ENCODE data around the gene NYAP2. TPM values are rescaled to one million over a fixed set of nuclear protein-coding genes. Genes with fewer than 3 reads are reported as not detected.

The NYAP2 gene
- total RNA-seq, 2 experiments from 2014 or later: not detected

DNA sequence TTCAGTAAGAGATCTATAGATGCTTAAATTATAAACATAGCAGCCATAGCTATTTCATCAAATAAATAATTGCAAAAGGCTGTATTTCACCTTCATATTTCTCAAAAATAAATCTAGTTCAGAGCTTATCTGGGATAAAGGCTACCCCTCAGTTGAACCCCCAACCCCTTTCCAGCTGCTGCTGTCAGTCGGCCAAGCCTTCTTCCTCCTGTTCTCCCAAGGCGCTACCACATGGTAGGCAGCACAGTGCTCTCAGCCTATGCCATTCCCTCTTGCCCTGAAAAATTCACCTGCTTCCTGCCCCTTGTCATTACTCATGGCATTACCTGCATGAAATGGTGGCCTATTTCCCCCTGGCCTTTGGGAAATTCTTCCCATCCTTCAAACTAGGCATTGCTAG, 136.5 kb downstream of the NYAP2 start:
- no peak overlapping the region for H3K4me3 Mint-ChIP-seq
- H3K9me3 Mint-ChIP-seq: no peaks in the 10 kb centered on the region
- intact Hi-C loops (cut with micrococcal nuclease): no loop called here
- H3K27me3 Mint-ChIP-seq: no peaks in the 10 kb centered on the region
- no peaks in the 10 kb centered on the region for H3K36me3 Mint-ChIP-seq
- ChIA-PET CTCF (no interaction called here), POLR2A (no interaction called here)
- no peak overlapping the region for H3K27ac Mint-ChIP-seq
- no peaks in the 10 kb centered on the region for H3K4me1 Mint-ChIP-seq (ENCODE audit: low read depth)
- no peak for DNase-seq

DNA sequence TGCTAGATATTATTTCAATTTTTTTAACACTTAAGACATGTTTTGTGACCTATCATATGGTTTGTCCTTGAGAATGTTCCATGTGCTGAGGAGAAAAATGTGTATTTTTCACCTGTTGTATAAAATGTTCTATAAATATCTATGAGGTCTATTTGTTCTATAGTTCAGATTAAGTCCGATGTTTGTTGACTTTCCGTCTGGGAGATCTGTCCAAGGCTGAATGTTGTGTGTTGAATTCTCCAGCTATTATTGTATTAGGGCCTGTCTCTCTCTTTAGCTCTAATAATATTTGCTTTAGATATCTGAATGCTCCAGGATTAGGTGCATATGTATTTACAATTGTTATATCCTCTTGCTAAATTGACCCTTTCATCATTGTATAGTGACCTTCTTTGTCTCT, 144.1 kb downstream of the NYAP2 start:
- H3K27me3 Mint-ChIP-seq: peaks cover 4% of the 10 kb centered on the region
- H3K4me3 Mint-ChIP-seq: no peak overlapping the region
- no peak for DNase-seq
- CTCF ChIA-PET: no interaction called here
- POLR2A ChIA-PET: no interaction called here
- no peak overlapping the region for H3K27ac Mint-ChIP-seq
- H3K36me3 Mint-ChIP-seq: no peaks in the 10 kb centered on the region
- intact Hi-C loops (cut with micrococcal nuclease): no loop called here
- H3K9me3 Mint-ChIP-seq: no peaks in the 10 kb centered on the region
- H3K4me1 Mint-ChIP-seq (ENCODE audit: low read depth): no peaks in the 10 kb centered on the region

DNA sequence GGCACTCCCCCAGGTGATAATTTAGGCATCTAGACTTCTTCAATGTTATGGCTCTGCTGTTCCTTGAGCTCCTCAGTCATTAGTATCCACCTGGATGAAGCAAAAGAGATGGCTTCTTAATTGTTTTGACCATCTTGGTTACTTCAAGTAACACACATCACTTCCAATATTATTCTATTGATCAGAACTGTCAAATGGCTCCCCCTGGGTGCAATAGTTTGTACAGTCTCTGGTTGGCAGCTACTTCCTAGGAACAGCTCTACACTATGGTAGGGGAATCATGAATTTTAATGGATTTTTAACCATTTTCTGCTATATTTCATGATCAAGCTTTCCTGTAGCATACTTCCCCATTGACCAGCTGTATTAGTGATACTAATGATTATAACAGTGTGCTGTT, 157.0 kb downstream of the NYAP2 start:
- no peaks in the 10 kb centered on the region for H3K9me3 Mint-ChIP-seq
- no peaks in the 10 kb centered on the region for H3K36me3 Mint-ChIP-seq
- no peaks in the 10 kb centered on the region for H3K4me1 Mint-ChIP-seq (ENCODE audit: low read depth)
- ChIA-PET CTCF (interaction anchor here (0.8 kb wide), 1 partner anchor 10 kb away, joined by 3 read pairs; no protein-coding TSS in a partner anchor), POLR2A (no interaction called here)
- DNase-seq: no peak
- H3K27me3 Mint-ChIP-seq: peaks cover 10% of the 10 kb centered on the region
- H3K27ac Mint-ChIP-seq: no peak overlapping the region
- intact Hi-C loops (cut with micrococcal nuclease): no loop called here
- no peak overlapping the region for H3K4me3 Mint-ChIP-seq

DNA sequence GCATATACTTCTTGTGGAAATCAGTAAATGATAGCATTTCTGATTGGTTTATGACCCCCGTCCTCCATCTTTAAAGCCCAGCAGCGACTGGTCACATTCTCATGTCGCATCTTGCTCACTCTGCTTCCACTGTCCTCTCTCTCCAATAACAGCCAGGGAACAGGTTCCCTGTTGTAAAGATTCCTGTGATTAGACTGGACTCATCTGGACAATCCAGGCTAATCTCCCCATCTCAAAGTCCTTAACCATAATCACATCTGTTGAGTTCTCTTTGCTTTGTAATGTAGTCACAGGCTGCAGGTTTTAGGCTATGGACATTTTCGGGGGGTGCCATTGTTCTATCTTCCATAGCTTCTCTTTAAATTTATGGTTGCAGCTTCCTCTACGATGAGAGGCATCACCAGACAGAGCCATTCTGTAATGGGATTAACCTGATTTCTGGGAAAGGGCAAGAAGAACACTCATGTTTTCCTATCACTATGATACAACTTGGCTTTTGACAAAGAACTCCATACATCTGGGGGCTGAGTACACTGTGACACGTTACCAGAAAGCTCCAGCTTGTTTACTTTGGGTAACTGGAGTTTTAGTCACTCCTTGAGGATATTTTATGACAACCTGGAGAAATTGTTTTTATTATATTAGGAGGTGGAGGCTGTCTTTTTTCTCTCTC, 159.0 kb downstream of the NYAP2 start:
- POLR2A ChIA-PET: no interaction called here
- intact Hi-C loops (cut with micrococcal nuclease): no loop called here
- no peak for DNase-seq
- Mint-ChIP-seq H3K27ac (no peak overlapping the region), H3K4me1 (ENCODE audit: low read depth) (no peaks in the 10 kb centered on the region), H3K4me3 (no peak overlapping the region), H3K36me3 (no peaks in the 10 kb centered on the region), H3K9me3 (no peaks in the 10 kb centered on the region), H3K27me3 (peaks cover 14% of the 10 kb centered on the region)
- CTCF ChIA-PET: no interaction called here

DNA sequence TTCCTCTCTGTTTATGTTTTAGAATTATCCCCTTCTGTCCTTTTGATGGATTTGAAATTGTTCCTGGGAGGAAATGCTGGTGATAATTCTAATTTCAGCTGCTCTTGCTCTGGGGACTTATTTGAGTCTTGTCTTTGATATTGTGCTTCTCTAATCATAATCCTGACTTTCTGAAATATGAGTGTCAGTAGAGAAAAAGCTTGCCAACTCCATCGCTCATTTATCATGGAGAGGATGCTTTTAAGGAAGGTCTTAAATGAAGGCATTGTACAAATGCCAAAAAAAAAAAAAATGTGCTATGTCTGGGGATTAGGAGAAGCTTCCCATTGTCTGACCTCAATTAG, 159.5 kb downstream of the NYAP2 start:
- intact Hi-C loops (cut with micrococcal nuclease): no loop called here
- H3K4me3 Mint-ChIP-seq: no peak overlapping the region
- H3K27me3 Mint-ChIP-seq: peaks cover 14% of the 10 kb centered on the region
- ChIA-PET POLR2A (no interaction called here), CTCF (no interaction called here)
- H3K9me3 Mint-ChIP-seq: no peaks in the 10 kb centered on the region
- no peak overlapping the region for H3K27ac Mint-ChIP-seq
- no peaks in the 10 kb centered on the region for H3K36me3 Mint-ChIP-seq
- no peaks in the 10 kb centered on the region for H3K4me1 Mint-ChIP-seq (ENCODE audit: low read depth)
- no peak for DNase-seq

DNA sequence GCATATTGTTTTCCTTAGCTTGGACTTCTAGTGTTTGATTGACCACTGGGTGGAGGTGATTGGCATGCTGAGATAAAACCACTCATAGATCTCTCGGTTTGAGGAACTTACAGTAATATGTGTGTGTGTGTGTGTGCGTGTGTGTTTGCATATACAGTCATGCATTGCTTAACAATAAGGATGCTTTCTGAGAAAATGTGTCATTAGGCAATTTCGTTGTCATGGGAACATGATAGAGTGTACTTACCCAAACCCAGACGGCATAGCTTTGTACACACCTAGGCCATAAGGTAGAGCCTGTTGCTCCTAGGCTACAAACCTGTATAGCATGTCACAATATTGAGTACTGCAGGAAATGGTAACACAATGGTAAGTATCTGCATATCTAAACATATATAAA, 167.3 kb downstream of the NYAP2 start:
- no peaks in the 10 kb centered on the region for H3K4me1 Mint-ChIP-seq (ENCODE audit: low read depth)
- intact Hi-C loops (cut with micrococcal nuclease): no loop called here
- H3K36me3 Mint-ChIP-seq: no peaks in the 10 kb centered on the region
- POLR2A ChIA-PET: no interaction called here
- H3K27me3 Mint-ChIP-seq: peaks cover 4% of the 10 kb centered on the region
- no peak overlapping the region for H3K4me3 Mint-ChIP-seq
- peaks cover 2% of the 10 kb centered on the region for H3K9me3 Mint-ChIP-seq
- DNase-seq: no peak
- CTCF ChIA-PET: interaction anchor here (0.5 kb wide), 1 partner anchor 98 kb away, joined by 3 read pairs; no protein-coding TSS in a partner anchor
- H3K27ac Mint-ChIP-seq: no peak overlapping the region

DNA sequence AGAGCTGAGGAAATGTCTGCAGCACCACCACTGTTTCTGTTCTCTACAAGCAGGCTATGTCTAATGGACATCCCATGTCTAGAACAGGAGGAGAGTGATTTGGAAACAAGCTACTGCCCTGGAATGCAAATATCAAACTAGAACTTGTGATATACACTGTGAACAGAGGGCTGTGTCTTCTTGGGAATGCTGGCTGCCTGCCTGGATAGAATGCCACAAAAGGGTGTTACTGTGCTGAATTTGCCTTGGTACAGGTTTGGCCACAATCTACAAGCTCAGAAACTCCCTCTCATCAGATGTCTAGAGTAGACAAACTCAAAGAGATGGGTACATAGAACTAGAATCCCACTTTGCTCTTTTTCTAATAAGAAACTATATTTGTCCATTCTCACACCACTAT, 170.5 kb downstream of the NYAP2 start:
- H3K4me3 Mint-ChIP-seq: no peak overlapping the region

DNA sequence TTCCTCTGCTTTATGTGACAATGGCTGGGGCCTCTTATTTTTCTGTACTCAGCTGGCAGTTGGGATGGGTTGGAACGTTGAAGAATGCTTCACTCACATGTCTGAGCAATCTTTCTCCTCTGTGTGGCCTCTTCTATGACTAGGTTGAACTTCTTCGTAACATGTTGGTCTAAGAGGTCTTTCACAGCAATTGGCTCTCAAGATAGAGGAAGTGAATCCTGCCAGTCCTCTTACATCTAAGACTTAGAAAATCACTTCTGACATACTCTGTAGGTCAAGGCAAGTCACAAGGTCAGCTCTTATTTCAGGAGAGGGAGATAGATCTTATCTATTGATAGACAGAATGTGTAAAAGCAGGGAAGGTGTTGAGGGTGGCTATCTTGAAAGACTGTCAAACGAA, 174.1 kb downstream of the NYAP2 start:
- H3K27ac Mint-ChIP-seq: no peak overlapping the region
- no peaks in the 10 kb centered on the region for H3K4me1 Mint-ChIP-seq (ENCODE audit: low read depth)
- CTCF ChIA-PET: no interaction called here
- peaks cover 9% of the 10 kb centered on the region for H3K27me3 Mint-ChIP-seq
- no peak for DNase-seq
- intact Hi-C loops (cut with micrococcal nuclease): no loop called here
- H3K4me3 Mint-ChIP-seq: no peak overlapping the region
- H3K9me3 Mint-ChIP-seq: peaks cover 4% of the 10 kb centered on the region
- POLR2A ChIA-PET: no interaction called here
- H3K36me3 Mint-ChIP-seq: no peaks in the 10 kb centered on the region

More for the DNA sequence above, 170.5 kb downstream of the NYAP2 start:
- H3K9me3 Mint-ChIP-seq: peaks cover 4% of the 10 kb centered on the region
- intact Hi-C loops (cut with micrococcal nuclease): no loop called here
- no peaks in the 10 kb centered on the region for H3K4me1 Mint-ChIP-seq (ENCODE audit: low read depth)
- CTCF ChIA-PET: no interaction called here
- no peaks in the 10 kb centered on the region for H3K36me3 Mint-ChIP-seq
- H3K27ac Mint-ChIP-seq: no peak overlapping the region
- POLR2A ChIA-PET: no interaction called here
- DNase-seq: no peak
- peaks cover 5% of the 10 kb centered on the region for H3K27me3 Mint-ChIP-seq

DNA sequence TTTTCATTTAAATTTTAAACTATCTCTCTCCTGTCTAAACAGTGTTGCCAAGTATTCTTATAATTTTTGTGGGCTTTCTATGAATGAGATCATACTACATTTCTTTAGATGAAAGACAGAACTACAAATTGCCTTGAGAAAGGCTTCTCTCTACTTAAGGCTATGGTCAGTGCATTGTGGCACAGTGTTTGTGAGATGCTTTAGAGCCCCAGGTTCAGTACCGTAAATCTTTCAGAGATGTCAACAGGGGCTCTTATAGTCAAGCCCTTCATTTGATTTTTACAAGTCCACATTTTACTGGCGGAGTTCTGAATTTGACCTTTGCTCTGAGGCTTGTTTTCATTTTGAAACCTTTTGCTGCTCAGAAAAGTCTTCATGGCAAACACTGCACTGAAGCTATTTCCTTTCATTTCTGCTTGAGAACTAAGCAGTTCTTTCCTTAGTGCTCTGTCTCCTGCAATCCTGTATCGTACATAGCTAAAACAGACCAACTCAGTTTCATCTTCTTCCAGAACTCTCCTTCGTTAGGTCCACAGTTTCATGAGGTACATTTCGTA, 175.2 kb downstream of the NYAP2 start:
- Mint-ChIP-seq H3K27ac (no peak overlapping the region), H3K4me3 (no peak overlapping the region), H3K36me3 (no peaks in the 10 kb centered on the region), H3K4me1 (ENCODE audit: low read depth) (no peaks in the 10 kb centered on the region), H3K27me3 (peaks cover 11% of the 10 kb centered on the region), H3K9me3 (peaks cover 4% of the 10 kb centered on the region)
- CTCF ChIA-PET: no interaction called here
- POLR2A ChIA-PET: no interaction called here
- DNase-seq: no peak
- intact Hi-C loops (cut with micrococcal nuclease): no loop called here

DNA sequence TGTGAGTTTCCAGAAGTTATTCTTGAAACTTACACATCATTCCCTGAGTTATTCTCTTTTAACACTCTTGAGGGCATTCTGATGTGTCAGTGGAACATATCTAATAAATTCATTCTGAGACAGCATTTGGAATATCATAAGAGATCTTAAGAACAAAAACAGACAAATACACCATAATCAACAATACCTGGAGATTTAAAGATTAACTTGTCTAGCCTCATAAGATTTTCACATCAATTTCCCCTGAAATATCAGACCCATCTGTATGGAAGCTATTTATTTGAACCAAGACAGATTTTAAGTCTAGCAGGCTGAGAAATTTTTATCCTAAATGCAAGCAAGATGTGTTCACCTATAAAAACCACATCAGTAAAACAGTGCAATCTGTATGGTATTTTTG, 181.6 kb downstream of the NYAP2 start:
- CTCF ChIA-PET: no interaction called here
- H3K9me3 Mint-ChIP-seq: no peaks in the 10 kb centered on the region
- H3K4me3 Mint-ChIP-seq: no peak overlapping the region
- H3K36me3 Mint-ChIP-seq: no peaks in the 10 kb centered on the region
- no peaks in the 10 kb centered on the region for H3K4me1 Mint-ChIP-seq (ENCODE audit: low read depth)
- no peak overlapping the region for H3K27ac Mint-ChIP-seq
- peaks cover 6% of the 10 kb centered on the region for H3K27me3 Mint-ChIP-seq
- no peak for DNase-seq
- intact Hi-C loops (cut with micrococcal nuclease): no loop called here
- POLR2A ChIA-PET: no interaction called here

DNA sequence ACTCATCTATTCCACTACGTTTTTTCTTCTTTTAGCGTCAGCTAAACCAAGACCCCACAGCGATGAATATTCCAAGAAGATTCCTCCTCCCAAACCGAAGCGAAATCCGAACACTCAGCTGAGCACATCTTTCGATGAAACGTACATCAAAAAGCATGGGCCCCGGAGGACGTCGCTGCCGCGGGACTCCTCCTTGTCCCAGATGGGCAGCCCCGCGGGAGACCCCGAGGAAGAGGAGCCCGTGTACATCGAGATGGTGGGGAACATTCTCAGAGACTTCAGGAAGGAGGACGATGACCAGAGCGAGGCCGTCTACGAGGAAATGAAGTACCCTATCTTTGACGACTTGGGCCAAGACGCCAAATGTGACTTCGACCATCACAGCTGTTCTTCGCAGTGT, 182.4 kb downstream of the NYAP2 start:
- no peak for DNase-seq
- CTCF ChIA-PET: no interaction called here
- POLR2A ChIA-PET: no interaction called here
- Mint-ChIP-seq H3K27me3 (peaks cover 6% of the 10 kb centered on the region), H3K27ac (no peak overlapping the region), H3K36me3 (no peaks in the 10 kb centered on the region), H3K9me3 (no peaks in the 10 kb centered on the region), H3K4me3 (no peak overlapping the region), H3K4me1 (ENCODE audit: low read depth) (no peaks in the 10 kb centered on the region)
- intact Hi-C loops (cut with micrococcal nuclease): no loop called here

DNA sequence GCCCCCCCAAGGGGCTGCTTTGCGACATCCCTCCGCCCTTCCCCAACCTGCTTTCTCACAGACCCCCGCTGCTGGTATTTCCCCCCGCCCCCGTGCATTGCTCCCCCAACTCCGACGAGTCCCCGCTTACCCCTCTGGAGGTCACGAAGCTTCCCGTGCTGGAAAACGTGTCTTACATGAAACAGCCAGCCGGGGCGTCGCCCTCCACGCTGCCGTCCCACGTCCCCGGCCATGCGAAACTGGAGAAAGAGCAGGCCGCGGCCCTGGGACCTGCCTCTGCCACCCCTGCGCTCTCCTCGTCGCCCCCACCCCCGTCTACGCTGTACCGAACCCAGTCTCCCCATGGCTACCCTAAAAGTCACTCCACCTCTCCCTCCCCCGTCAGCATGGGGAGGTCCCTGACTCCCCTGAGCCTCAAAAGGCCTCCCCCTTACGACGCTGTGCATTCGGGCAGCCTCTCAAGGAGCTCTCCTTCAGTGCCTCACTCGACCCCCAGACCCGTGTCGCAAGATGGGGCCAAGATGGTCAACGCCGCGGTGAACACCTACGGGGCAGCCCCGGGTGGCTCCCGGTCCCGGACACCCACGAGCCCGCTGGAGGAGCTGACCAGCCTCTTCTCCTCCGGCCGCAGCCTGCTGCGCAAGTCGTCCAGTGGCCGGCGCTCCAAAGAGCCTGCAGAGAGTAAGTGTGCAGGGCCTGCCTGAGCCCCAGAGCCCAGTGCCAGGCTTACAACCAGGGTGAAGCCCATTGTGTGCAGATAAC, 183.0 kb downstream of the NYAP2 start:
- no peak for DNase-seq
- no peak overlapping the region for H3K4me3 Mint-ChIP-seq
- intact Hi-C loops (cut with micrococcal nuclease): no loop called here
- no peaks in the 10 kb centered on the region for H3K4me1 Mint-ChIP-seq (ENCODE audit: low read depth)
- H3K27ac Mint-ChIP-seq: no peak overlapping the region
- peaks cover 6% of the 10 kb centered on the region for H3K27me3 Mint-ChIP-seq
- CTCF ChIA-PET: no interaction called here
- H3K36me3 Mint-ChIP-seq: no peaks in the 10 kb centered on the region
- POLR2A ChIA-PET: no interaction called here
- H3K9me3 Mint-ChIP-seq: no peaks in the 10 kb centered on the region

DNA sequence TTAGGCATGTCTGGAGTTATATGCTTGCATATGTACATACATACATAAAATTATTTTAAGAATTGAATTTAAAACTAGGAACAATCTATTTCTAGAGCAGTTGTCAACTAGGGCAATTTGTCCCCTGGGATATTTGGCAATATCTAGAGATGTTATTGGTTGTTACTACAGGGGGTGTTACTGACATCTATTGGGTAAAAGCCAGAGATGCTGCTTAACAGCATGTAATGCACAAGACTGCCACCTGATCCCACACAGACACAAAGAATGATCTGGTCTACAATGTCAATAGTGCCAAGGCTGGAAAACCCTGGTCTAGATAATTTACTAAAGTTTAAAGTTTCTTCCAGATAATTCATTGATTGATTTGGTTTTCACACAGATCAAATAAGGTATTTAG, 185.3 kb downstream of the NYAP2 start:
- Mint-ChIP-seq H3K27ac (no peak overlapping the region), H3K36me3 (no peaks in the 10 kb centered on the region), H3K4me1 (ENCODE audit: low read depth) (no peaks in the 10 kb centered on the region), H3K9me3 (no peaks in the 10 kb centered on the region), H3K4me3 (no peak overlapping the region), H3K27me3 (no peaks in the 10 kb centered on the region)
- DNase-seq: no peak
- ChIA-PET POLR2A (no interaction called here), CTCF (no interaction called here)
- intact Hi-C loops (cut with micrococcal nuclease): no loop called here
